HG03558 (cell line): ENCODE results near the gene CHST11.
"Not testable (repeated sequence)": the region's sequence is repeated elsewhere in the genome, so short reads cannot be mapped to it uniquely, and the experiment has no call there.

ENCODE experiments used
- ATAC-seq: cut with Tn5 transposase; IDR thresholded peaks from one replicate; pipeline ENCODE4 v1.9.1; 2021; ENCODE audit warnings: moderate number of reproducible peaks; ENCODE audit not compliant: unreplicated experiment; ENCODE audit errors: extremely low read depth

CHST11 gene

GRCh38 chr12:104574758-104575157 is 118.0 kb downstream of the CHST11 start:
- not testable (repeated sequence) for ATAC-seq

- ATAC-seq, result no peak
Observed at GRCh38 chr12:104575442-104576186, 118.9 kb downstream of the CHST11 start.

- no peak for ATAC-seq
Observed at GRCh38 chr12:104576187-104576778, 119.5 kb downstream of the CHST11 start.

GRCh38 chr12:104576980-104577580 is 120.3 kb downstream of the CHST11 start:
- no peak for ATAC-seq

GRCh38 chr12:104577581-104577981 is 120.8 kb downstream of the CHST11 start:
- no peak for ATAC-seq

- ATAC-seq, result no peak
Observed at GRCh38 chr12:104578453-104578852, 121.7 kb downstream of the CHST11 start.

GRCh38 chr12:104579718-104580495 is 123.2 kb downstream of the CHST11 start:
- no peak for ATAC-seq

- ATAC-seq, result no peak
Observed at GRCh38 chr12:104581005-104581570, 124.3 kb downstream of the CHST11 start.

GRCh38 chr12:104582739-104583138 is 126.0 kb downstream of the CHST11 start:
- peak; percentile 75 for ATAC-seq

GRCh38 chr12:104583301-104583700 is 126.6 kb downstream of the CHST11 start:
- no peak for ATAC-seq

- ATAC-seq, result no peak
Observed at GRCh38 chr12:104585448-104586055, 128.8 kb downstream of the CHST11 start.

GRCh38 chr12:104586351-104586919 is 129.7 kb downstream of the CHST11 start:
- ATAC-seq, result no peak

GRCh38 chr12:104588047-104588920 is 131.5 kb downstream of the CHST11 start:
- ATAC-seq, result no peak

- no peak for ATAC-seq
Observed at GRCh38 chr12:104588921-104589590, 132.3 kb downstream of the CHST11 start.

- no peak for ATAC-seq
Observed at GRCh38 chr12:104590022-104590421, 133.3 kb downstream of the CHST11 start.

GRCh38 chr12:104591257-104591885 is 134.6 kb downstream of the CHST11 start:
- ATAC-seq, result no peak

- no peak for ATAC-seq
Observed at GRCh38 chr12:104593482-104593881, 136.7 kb downstream of the CHST11 start.
